ENCODE measurements around the gene DGKI.
"Not testable (repeated sequence)": the region's sequence is repeated elsewhere in the genome, so short reads cannot be mapped to it uniquely, and the experiment has no call there.

Gene DGKI

GRCh38 chr7:137743021-137743420 is 103.8 kb downstream of the DGKI start:
- DNase-seq: no peak

- DNase-seq: peak in 8 of 56 donors; percentile 3 to 37 (median 22)
Observed at GRCh38 chr7:137742051-137742450, 104.7 kb downstream of the DGKI start.

- no peak for DNase-seq
Observed at GRCh38 chr7:137741443-137741842, 105.3 kb downstream of the DGKI start.

GRCh38 chr7:137734221-137734620 is 112.6 kb downstream of the DGKI start:
- DNase-seq: no peak

- no peak for DNase-seq
Observed at GRCh38 chr7:137732168-137732567, 114.6 kb downstream of the DGKI start.

GRCh38 chr7:137731436-137731835 is 115.3 kb downstream of the DGKI start:
- DNase-seq: no peak

GRCh38 chr7:137728426-137728825 is 118.3 kb downstream of the DGKI start:
- no peak for DNase-seq

GRCh38 chr7:137727413-137727812 is 119.4 kb downstream of the DGKI start:
- no peak for DNase-seq

- DNase-seq: peak in 13 of 56 donors; percentile 3 to 38 (median 15)
Observed at GRCh38 chr7:137718355-137718754, 128.4 kb downstream of the DGKI start.

GRCh38 chr7:137717811-137718271 is 128.9 kb downstream of the DGKI start:
- DNase-seq: peak in 33 of 56 donors; percentile 1 to 65 (median 25)

- no peak for DNase-seq
Observed at GRCh38 chr7:137717045-137717444, 129.7 kb downstream of the DGKI start.

GRCh38 chr7:137716061-137716460 is 130.7 kb downstream of the DGKI start:
- no peak for DNase-seq

- no peak for DNase-seq
Observed at GRCh38 chr7:137715533-137715932, 131.2 kb downstream of the DGKI start.

GRCh38 chr7:137715121-137715520 is 131.7 kb downstream of the DGKI start:
- DNase-seq: no peak

- not testable (repeated sequence) for DNase-seq
Observed at GRCh38 chr7:137706330-137706729, 140.4 kb downstream of the DGKI start.

- DNase-seq: no peak
Observed at GRCh38 chr7:137704723-137705122, 142.1 kb downstream of the DGKI start.

GRCh38 chr7:137703291-137704010 is 143.3 kb downstream of the DGKI start:
- no peak for DNase-seq

- DNase-seq: no peak
Observed at GRCh38 chr7:137696988-137697387, 149.8 kb downstream of the DGKI start.

GRCh38 chr7:137696376-137696775 is 150.4 kb downstream of the DGKI start:
- DNase-seq: no peak

GRCh38 chr7:137695942-137696341 is 150.8 kb downstream of the DGKI start:
- DNase-seq: no peak

GRCh38 chr7:137695494-137695893 is 151.3 kb downstream of the DGKI start:
- no peak for DNase-seq

GRCh38 chr7:137694405-137694804 is 152.4 kb downstream of the DGKI start:
- DNase-seq: no peak

- DNase-seq: no peak
Observed at GRCh38 chr7:137692399-137692798, 154.4 kb downstream of the DGKI start.

- no peak for DNase-seq
Observed at GRCh38 chr7:137691566-137691965, 155.2 kb downstream of the DGKI start.
